Measurements from ENCODE around the gene PTPRT. TPM values are rescaled to one million over a fixed set of nuclear protein-coding genes. Genes with fewer than 3 reads are reported as not detected.

The PTPRT gene
- total and polyA plus RNA-seq, 9 donors: under 0.01 to 3.2 (median 0.22) TPM; not detected in 1

GRCh38 chr20:42378826-42379225 is 810.9 kb downstream of the PTPRT start:
- TF ChIP-seq CTCF (IDR thresholded peaks at IDR 0.05) (no peak), EP300 (IDR thresholded peaks at IDR 0.05) (no peak), POLR2A (IDR thresholded peaks at IDR 0.05) (no peak)
- WGBS, 3 donors: 56 to 70% (median 62%) methylated on average over 3 of the region's 3 CpGs
- no peaks in the 10 kb centered on the region for H3K9me3 ChIP-seq
- no peak overlapping the region for H3K27ac ChIP-seq
- intact Hi-C loops (cut with DNase I): no loop called here
- no peaks in the 10 kb centered on the region for H3K27me3 ChIP-seq
- no peaks in the 10 kb centered on the region for H3K36me3 ChIP-seq
- H3K4me1 ChIP-seq (ENCODE audit: insufficient read depth): no peaks in the 10 kb centered on the region
- DNase-seq: no peak
- no peak overlapping the region for H3K4me3 ChIP-seq

DNA sequence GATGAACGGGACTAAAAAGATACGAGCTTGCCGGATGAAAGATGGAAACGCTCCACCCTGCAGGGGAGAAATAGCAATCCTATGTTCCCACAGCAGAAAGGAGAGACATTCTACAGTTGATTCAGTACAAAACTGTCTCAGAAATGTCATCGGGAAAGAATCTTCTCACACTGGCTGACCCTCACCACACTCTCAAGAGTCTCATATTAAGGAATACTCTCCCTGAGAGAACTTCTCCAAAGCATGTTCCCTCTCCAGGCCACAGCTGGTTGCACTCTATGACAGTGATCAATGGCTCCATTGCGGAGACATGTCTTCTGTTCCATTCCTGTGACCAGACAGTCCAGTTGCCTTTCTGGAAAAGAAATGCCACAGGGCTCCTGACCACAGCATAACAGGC is 813.6 kb downstream of the PTPRT start:
- intact Hi-C loops (cut with DNase I): no loop called here

DNA sequence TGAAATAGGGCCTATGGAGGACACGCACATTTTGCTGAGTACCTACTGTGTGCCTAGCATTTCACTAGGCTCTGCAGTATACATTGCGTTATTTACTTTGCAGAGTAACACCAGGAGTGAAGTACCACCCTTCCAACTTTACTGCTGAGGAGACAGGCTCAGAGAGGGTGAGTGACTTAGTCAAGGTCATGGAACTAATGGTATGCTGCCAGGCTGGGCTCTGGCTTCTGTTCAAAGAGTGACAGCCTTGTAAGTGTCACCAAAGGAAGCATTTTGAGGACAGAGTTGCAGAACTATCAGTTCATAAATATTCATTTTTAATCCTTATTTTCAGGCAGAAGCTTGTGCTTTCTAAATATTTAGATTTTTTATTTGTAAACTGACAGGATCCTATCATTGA is 816.7 kb downstream of the PTPRT start:
- Histone ChIP-seq H3K27ac (no peak overlapping the region), H3K36me3 (no peaks in the 10 kb centered on the region), H3K4me3 (no peak overlapping the region), H3K9me3 (no peaks in the 10 kb centered on the region), H3K27me3 (no peaks in the 10 kb centered on the region), H3K4me1 (ENCODE audit: insufficient read depth) (no peaks in the 10 kb centered on the region)
- no peak for DNase-seq
- intact Hi-C loops (cut with DNase I): no loop called here
- WGBS, 3 donors: 77 to 91% (median 79%) methylated on average over 2 of the region's 2 CpGs
- TF ChIP-seq EP300 (IDR thresholded peaks at IDR 0.05) (no peak), POLR2A (IDR thresholded peaks at IDR 0.05) (no peak), CTCF (IDR thresholded peaks at IDR 0.05) (no peak)

More for the DNA sequence above, 813.6 kb downstream of the PTPRT start:
- H3K27me3 ChIP-seq: no peaks in the 10 kb centered on the region
- no peaks in the 10 kb centered on the region for H3K36me3 ChIP-seq
- H3K4me1 ChIP-seq (ENCODE audit: insufficient read depth): no peaks in the 10 kb centered on the region
- no peak overlapping the region for H3K4me3 ChIP-seq
- WGBS, 3 donors: 84 to 94% (median 93%) methylated on average over 6 of the region's 6 CpGs
- TF ChIP-seq CTCF (IDR thresholded peaks at IDR 0.05) (no peak), EP300 (IDR thresholded peaks at IDR 0.05) (no peak), POLR2A (IDR thresholded peaks at IDR 0.05) (no peak)
- DNase-seq: no peak
- no peak overlapping the region for H3K27ac ChIP-seq
- H3K9me3 ChIP-seq: no peaks in the 10 kb centered on the region

- Histone ChIP-seq H3K4me1 (ENCODE audit: insufficient read depth) (no peaks in the 10 kb centered on the region), H3K27me3 (no peaks in the 10 kb centered on the region), H3K36me3 (no peaks in the 10 kb centered on the region), H3K4me3 (no peak overlapping the region), H3K9me3 (no peaks in the 10 kb centered on the region), H3K27ac (no peak overlapping the region)
- DNase-seq: no peak
- 41 to 61% (median 45%) methylated on average over 6 of the region's 6 CpGs for WGBS, 3 donors
- no peak for TF ChIP-seq CTCF (IDR thresholded peaks at IDR 0.05)
- no peak for TF ChIP-seq EP300 (IDR thresholded peaks at IDR 0.05)
- TF ChIP-seq POLR2A (IDR thresholded peaks at IDR 0.05): no peak
- intact Hi-C loops (cut with DNase I): no loop called here
Measured at GRCh38 chr20:42370075-42370474, 819.6 kb downstream of the PTPRT start.

All from ovary (tissue), 9 donors.